Small intestine (tissue), 7 donors: ENCODE results near the gene TNNI3K. TPM values are rescaled to one million over a fixed set of nuclear protein-coding genes. Genes with fewer than 3 reads are reported as not detected.

Experiments
- DNase-seq, 2 donors: peaks; one replicate each; pipeline versions ENCODE4 v3.0.0 to v3.0.0-alpha.2; 2013
- FAIRE-seq: peaks from 2 replicates; lab custom pipeline; 2012; peaks lifted over from hg19 to GRCh38; lab: Jason Lieb, UNC
- H3K27ac ChIP-seq, 3 donors: one replicate each; pipeline ENCODE4 v1.5.1; 2013; ENCODE audit warnings: low read length in 2 of 3, mild to moderate bottlenecking in 2 of 3, control low read depth in 1 of 3, inconsistent platforms in 1 of 3, low read depth in 1 of 3, moderate library complexity in 1 of 3
- H3K27me3 ChIP-seq, 3 donors: one replicate each; pipeline ENCODE4 v1.6.1; 2013; ENCODE audit warnings: low read length in 3 of 3, inconsistent platforms in 1 of 3; ENCODE audit not compliant: control insufficient read depth in 3 of 3, insufficient read depth in 3 of 3
- H3K36me3 ChIP-seq, 3 donors: one replicate each; pipeline ENCODE4 v1.6.1; 2013; ENCODE audit warnings: low read length in 3 of 3, inconsistent platforms in 1 of 3, low read depth in 1 of 3, mild to moderate bottlenecking in 1 of 3, moderate library complexity in 1 of 3; ENCODE audit not compliant: control insufficient read depth in 3 of 3, insufficient read depth in 2 of 3
- H3K4me1 ChIP-seq, 3 donors: one replicate each; pipeline ENCODE4 v1.6.1; 2013; ENCODE audit warnings: low read length in 2 of 3, inconsistent platforms in 1 of 3, low read depth in 1 of 3, mild to moderate bottlenecking in 1 of 3, moderate library complexity in 1 of 3; ENCODE audit not compliant: control insufficient read depth in 3 of 3, insufficient read depth in 2 of 3
- H3K4me3 ChIP-seq, 3 donors: one replicate each; pipeline ENCODE4 v1.5.1; 2013; ENCODE audit warnings: low read length in 3 of 3, control low read depth in 1 of 3, inconsistent platforms in 1 of 3, low read depth in 1 of 3, mild to moderate bottlenecking in 1 of 3, moderate library complexity in 1 of 3
- H3K9me3 ChIP-seq, 2 donors: one replicate each; pipeline ENCODE4 v1.6.1; 2013; ENCODE audit warnings: low read depth in 1 of 2, low read length in 1 of 2; ENCODE audit not compliant: control insufficient read depth in 2 of 2, insufficient read depth in 1 of 2
- WGBS, 3 donors: extraction: QIAGEN DNeasy Blood & Tissue Kit; methylation state at CpG; one replicate each; pipeline ENCODE4 v1.1.7; 2013; 5-methylcytosine and 5-hydroxymethylcytosine counted together
- polyA plus RNA-seq, 4 donors: library from polyadenylated mRNA; stranded (reverse) in 3 of 4; unstranded in 1 of 4; fragments of 200-250 nt in 3 of 4; fragments of 120-200 nt in 1 of 4; gene quantifications; one replicate each; pipeline versions ENCODE4 v1.2.1 to v1.2.3, GENCODE V29; 2013
- donor health status: healthy with polysubstance abuse.
- donor health status: control.
- donor health status: control.
- donor health status: Bipolar disorder and iron deficiency.
- donor health status: healthy.

Gene TNNI3K
- polyA plus RNA-seq, 4 donors, result 0.24 to 0.32 TPM; not detected in 2

DNA sequence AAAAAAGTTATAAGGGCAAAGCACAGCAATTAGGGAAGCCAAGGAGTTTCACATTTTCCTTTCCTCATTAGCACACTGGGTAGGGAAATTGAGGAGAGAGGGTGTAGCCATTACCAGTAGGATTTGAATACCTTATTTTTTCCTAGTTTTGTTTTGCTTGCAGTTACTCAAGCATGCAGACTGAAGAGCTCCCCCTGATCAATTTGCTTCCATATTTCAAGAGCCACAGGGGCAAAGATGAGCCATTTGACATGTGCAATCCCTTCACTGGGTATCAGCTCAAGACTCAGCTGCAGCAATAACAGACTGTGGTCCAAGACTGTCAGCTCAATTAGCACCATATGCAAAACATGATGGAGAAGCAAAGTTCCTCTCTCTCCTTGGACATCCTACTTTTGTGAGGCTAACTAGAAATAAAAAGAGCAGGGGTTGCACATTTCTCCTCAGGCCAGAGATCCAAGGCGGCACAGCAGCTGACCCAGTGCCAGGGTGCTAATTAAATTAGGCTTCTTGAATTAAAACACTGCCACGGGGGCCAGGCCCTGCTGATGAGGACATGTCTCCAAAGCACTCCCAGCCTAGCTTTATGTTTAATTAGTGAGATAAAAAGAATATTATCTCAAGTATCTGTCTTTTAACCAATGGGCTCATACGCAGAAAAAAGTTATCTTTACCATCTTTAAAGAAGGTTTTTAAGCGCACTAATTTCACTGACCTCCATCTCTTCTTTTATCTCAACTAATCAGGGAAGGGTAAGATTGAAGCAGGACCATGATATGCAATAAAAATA, 314.0 kb downstream of the TNNI3K start:
- FAIRE-seq (no peak), DNase-seq (no peak)
- H3K27me3 ChIP-seq, result peaks cover 0 to 2% (median 0%) of the 10 kb centered on the region in 3 donors
- no peaks in the 10 kb centered on the region for H3K4me1 ChIP-seq
- 57 to 69% (median 67%) methylated on average over 4 of the region's 4 CpGs for WGBS, 3 donors
- H3K9me3 ChIP-seq, result no peaks in the 10 kb centered on the region
- no peak overlapping the region for H3K27ac ChIP-seq
- no peaks in the 10 kb centered on the region for H3K36me3 ChIP-seq
- H3K4me3 ChIP-seq, result no peak overlapping the region

- WGBS, 3 donors, result 89 to 95% (median 91%) methylated on average over 2 of the region's 2 CpGs
- FAIRE-seq (no peak), DNase-seq (no peak)
- no peaks in the 10 kb centered on the region for H3K9me3 ChIP-seq
- no peaks in the 10 kb centered on the region for H3K4me1 ChIP-seq
- no peak overlapping the region for H3K4me3 ChIP-seq
- H3K27ac ChIP-seq, result no peak overlapping the region
- peaks cover 0 to 2% (median 0%) of the 10 kb centered on the region in 3 donors for H3K27me3 ChIP-seq
- no peaks in the 10 kb centered on the region for H3K36me3 ChIP-seq
Measured at GRCh38 chr1:74549932-74550331, 314.7 kb downstream of the TNNI3K start.

DNA sequence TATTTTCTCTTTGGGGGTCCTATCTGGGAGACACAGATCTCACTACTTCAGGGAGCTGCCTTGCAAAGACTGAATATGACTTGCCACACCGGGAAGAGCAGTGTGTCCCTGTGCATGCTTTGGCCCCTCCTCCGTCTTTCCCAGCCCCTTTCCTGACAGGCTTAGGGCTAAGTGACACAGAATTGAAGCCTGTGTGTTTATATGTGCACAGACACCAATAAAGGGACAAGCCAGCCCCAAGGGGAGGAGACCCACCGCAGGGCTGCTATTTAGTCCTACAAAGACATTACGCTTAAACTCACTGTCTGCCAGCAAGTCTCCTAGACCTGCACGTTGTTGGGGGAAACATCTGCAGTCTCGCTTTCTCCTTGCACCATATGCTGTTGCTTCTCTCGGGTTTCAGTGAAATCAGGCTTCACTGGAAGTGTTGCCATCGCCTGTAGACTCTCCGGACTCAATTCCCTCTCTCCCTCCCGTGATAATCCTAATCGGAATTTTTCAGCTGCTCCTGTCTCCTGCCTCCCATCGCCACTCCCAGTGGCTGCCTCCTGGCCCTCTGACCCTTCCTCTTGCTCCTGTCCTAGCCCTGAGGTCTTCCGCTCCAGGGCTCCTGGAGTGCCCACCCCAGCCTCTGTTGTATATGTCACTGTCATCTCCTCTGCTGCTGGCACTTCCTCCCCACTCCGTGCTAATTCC, 335.8 kb downstream of the TNNI3K start:
- WGBS, 3 donors, result 37 to 46% (median 43%) methylated on average over 14 of the region's 14 CpGs
- no peaks in the 10 kb centered on the region for H3K27me3 ChIP-seq
- no peaks in the 10 kb centered on the region for H3K4me1 ChIP-seq
- H3K9me3 ChIP-seq, result no peaks in the 10 kb centered on the region
- DNase-seq (no peak), FAIRE-seq (no peak)
- no peaks in the 10 kb centered on the region for H3K36me3 ChIP-seq
- no peak overlapping the region for H3K4me3 ChIP-seq
- H3K27ac ChIP-seq, result no peak overlapping the region

DNA sequence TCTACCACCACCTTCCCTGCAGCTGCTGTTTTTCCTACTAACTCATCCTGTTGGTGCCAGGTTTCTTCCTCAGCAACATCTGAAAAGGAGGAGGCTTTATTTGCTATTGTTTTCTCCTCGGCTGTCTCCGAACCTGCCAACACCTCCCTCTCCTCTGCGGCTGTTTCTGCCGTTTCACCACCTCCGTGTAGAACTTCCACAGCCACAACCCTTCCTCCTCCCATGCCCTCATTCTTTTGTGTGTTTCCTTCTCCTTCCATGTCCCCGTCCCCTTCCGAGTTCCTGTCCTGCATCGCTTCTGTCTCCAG, 336.3 kb downstream of the TNNI3K start:
- H3K9me3 ChIP-seq, result no peaks in the 10 kb centered on the region
- 51 to 65% (median 53%) methylated on average over 8 of the region's 8 CpGs for WGBS, 3 donors

DNA sequence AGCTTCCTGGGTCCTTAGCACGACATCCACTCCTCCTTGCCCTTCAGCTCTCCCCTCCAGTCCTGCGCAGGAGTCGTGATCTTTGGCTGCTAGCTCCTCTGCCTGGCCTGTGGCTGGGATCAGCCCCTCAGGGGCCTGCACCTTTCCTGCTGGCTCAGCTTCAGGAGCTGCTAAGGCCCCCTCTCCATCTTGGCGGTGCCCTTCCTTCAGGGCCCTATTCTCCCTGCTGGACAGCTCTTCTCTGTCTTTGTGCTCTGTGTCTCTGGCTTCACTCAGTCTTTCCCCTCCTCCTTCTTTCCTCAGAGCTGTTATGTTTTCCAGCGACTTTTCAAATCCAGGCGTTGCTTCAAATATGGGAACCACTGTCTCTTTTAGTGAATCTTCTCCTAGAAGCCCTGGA, 336.7 kb downstream of the TNNI3K start:
- Histone ChIP-seq H3K27me3 (no peaks in the 10 kb centered on the region), H3K4me1 (no peaks in the 10 kb centered on the region), H3K36me3 (no peaks in the 10 kb centered on the region), H3K9me3 (no peaks in the 10 kb centered on the region), H3K4me3 (no peak overlapping the region), H3K27ac (no peak overlapping the region)
- WGBS, 3 donors, result 69 to 74% (median 70%) methylated on average over 6 of the region's 6 CpGs
- FAIRE-seq, result no peak
- DNase-seq, result no peak

More for the DNA sequence above, 336.3 kb downstream of the TNNI3K start:
- H3K27ac ChIP-seq, result no peak overlapping the region
- H3K36me3 ChIP-seq, result no peaks in the 10 kb centered on the region
- H3K27me3 ChIP-seq, result no peaks in the 10 kb centered on the region
- no peak for FAIRE-seq
- no peak overlapping the region for H3K4me3 ChIP-seq
- H3K4me1 ChIP-seq, result no peaks in the 10 kb centered on the region
- DNase-seq, result no peak

DNA sequence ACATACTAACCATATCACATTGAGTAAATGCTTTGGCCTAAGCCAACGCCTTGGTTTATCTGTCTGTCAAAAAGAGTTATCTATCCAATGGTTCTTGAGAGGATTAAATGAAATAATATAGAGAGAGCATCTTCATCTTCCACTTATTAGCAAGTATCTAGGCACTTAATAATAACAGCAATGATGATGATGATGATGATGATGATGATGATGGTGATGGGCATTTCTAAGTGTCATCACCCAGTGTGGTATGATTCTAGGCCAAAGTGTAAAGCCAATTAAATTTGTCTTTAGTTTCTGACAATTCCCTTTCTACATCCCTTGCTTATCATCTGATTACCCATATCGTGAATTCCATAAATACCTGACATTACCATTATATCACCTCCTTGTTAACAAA, 342.9 kb downstream of the TNNI3K start:
- DNase-seq, result no peak

GRCh38 chr1:74579425-74579824, 344.2 kb downstream of the TNNI3K start:
- no peak for FAIRE-seq
- WGBS, 3 donors, result 44 to 52% (median 47%) methylated on average over 3 of the region's 3 CpGs

More for the DNA sequence above, 342.9 kb downstream of the TNNI3K start:
- no peak for FAIRE-seq
- Histone ChIP-seq H3K9me3 (no peaks in the 10 kb centered on the region), H3K4me3 (no peak overlapping the region), H3K27ac (no peak overlapping the region), H3K36me3 (no peaks in the 10 kb centered on the region), H3K4me1 (no peaks in the 10 kb centered on the region), H3K27me3 (no peaks in the 10 kb centered on the region)
- 66 to 81% (median 77%) methylated on average over 2 of the region's 2 CpGs for WGBS, 3 donors

DNA sequence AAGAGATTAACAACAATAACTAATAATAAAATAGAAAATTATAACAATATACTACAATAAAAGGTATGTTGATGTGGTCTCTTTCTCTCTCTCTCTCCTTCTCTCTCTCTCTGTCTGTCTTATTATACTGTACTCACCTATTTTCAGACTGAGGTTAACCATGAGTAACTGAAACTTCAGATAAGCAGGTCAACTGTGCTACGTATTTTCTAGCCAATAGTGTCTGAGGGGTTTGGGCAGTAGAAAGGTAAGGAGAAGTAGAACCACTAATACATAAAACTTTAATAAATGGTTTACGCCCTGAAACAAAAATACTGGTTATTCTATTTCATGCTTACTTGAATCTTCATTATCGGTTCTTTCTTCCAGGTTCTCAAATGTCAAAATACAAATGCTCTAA, 348.2 kb downstream of the TNNI3K start:
- Histone ChIP-seq H3K4me1 (no peaks in the 10 kb centered on the region), H3K27me3 (no peaks in the 10 kb centered on the region), H3K27ac (no peak overlapping the region), H3K9me3 (no peaks in the 10 kb centered on the region), H3K36me3 (no peaks in the 10 kb centered on the region), H3K4me3 (no peak overlapping the region)
- FAIRE-seq (no peak), DNase-seq (no peak)
- 79 to 86% (median 84%) methylated on average over 3 of the region's 3 CpGs for WGBS, 3 donors

More at GRCh38 chr1:74579425-74579824, 344.2 kb downstream of the TNNI3K start:
- no peak for DNase-seq
- no peaks in the 10 kb centered on the region for H3K4me1 ChIP-seq
- H3K4me3 ChIP-seq, result no peak overlapping the region
- H3K36me3 ChIP-seq, result no peaks in the 10 kb centered on the region
- H3K9me3 ChIP-seq, result no peaks in the 10 kb centered on the region
- no peaks in the 10 kb centered on the region for H3K27me3 ChIP-seq
- no peak overlapping the region for H3K27ac ChIP-seq
